A673 (cell line): ENCODE data around the gene MYL1. TPM values are rescaled to one million over a fixed set of nuclear protein-coding genes. Genes with fewer than 3 reads are reported as not detected.

Experiments used
- BruUV-seq: library from RNA; stranded (reverse); fragments of 400-500 nt; replicated peaks from 2 replicates; lab custom pipeline; 2021; lab: Mats Ljungman, UMichigan
- CTCF ChIA-PET: fragments of 300-600 bp; sonication (Branson Sonifier 250); formaldehyde crosslinking; loops from one replicate; lab custom pipeline; 2022; ENCODE audit warnings: antibody characterized with exemption; lab: Charles Lee
- POLR2A ChIA-PET: fragments of 300-600 bp; sonication (Branson Sonifier 250); formaldehyde crosslinking; loops from one replicate; lab custom pipeline; 2022; ENCODE audit warnings: antibody characterized with exemption; ENCODE audit not compliant: low non-redundant PET; lab: Charles Lee
- DNase-seq: peaks from one replicate; pipeline ENCODE4 v3.0.0-alpha.2; 2015; ENCODE audit warnings: low spot score
- H3K27ac ChIP-seq: fragments of 200-600 bp; sonication (generic); 2 replicates; pipeline ENCODE4 v1.5.1; 2016; ENCODE audit warnings: mixed run types, low read depth, mild to moderate bottlenecking, mixed read lengths, antibody characterized with exemption, low read length; ENCODE audit not compliant: poor library complexity, severe bottlenecking
- H3K27me3 ChIP-seq: fragments of 200-600 bp; sonication (generic); replicated peaks from 2 replicates; pipeline ENCODE4 v1.6.1; 2017; ENCODE audit warnings: mixed run types, low read depth, mild to moderate bottlenecking, mixed read lengths, antibody characterized with exemption, low read length; ENCODE audit not compliant: insufficient read depth, poor library complexity
- H3K36me3 ChIP-seq: fragments of 200-600 bp; sonication (generic); 2 replicates; pipeline ENCODE4 v1.6.1; 2016; ENCODE audit warnings: mixed run types, mild to moderate bottlenecking, mixed read lengths, antibody characterized with exemption, low read length; ENCODE audit not compliant: insufficient read depth, poor library complexity, severe bottlenecking
- H3K4me1 ChIP-seq: fragments of 200-600 bp; sonication (generic); 2 replicates; pipeline ENCODE4 v1.6.1; 2017; ENCODE audit warnings: mixed run types, mild to moderate bottlenecking, mixed read lengths, antibody characterized with exemption, low read length; ENCODE audit not compliant: insufficient read depth, poor library complexity, severe bottlenecking
- H3K4me3 ChIP-seq: fragments of 200-600 bp; sonication (generic); 2 replicates; pipeline ENCODE4 v1.5.1; 2016; ENCODE audit warnings: low read depth, mixed run types, mild to moderate bottlenecking, mixed read lengths, low read length; ENCODE audit not compliant: poor library complexity, severe bottlenecking
- H3K9me3 ChIP-seq: fragments of 200-600 bp; sonication (generic); 2 replicates; pipeline ENCODE4 v1.6.1; 2016; ENCODE audit warnings: mixed run types, low read depth, mild to moderate bottlenecking, mixed read lengths, antibody characterized with exemption, low read length; ENCODE audit not compliant: poor library complexity, severe bottlenecking
- CTCF ChIP-seq: fragments of 300-800, 200-600 bp; sonication (generic); conservative IDR thresholded peaks from 2 replicates; pipeline ENCODE4 v1.5.1; 2017; ENCODE audit warnings: low read depth, mild to moderate bottlenecking, antibody characterized with exemption, low read length, moderate library complexity, mixed read lengths
- EZH2 ChIP-seq: fragments of 200-600 bp; sonication (generic); IDR thresholded peaks from 2 replicates; pipeline ENCODE4 v1.6.1; 2017; ENCODE audit warnings: borderline replicate concordance, low read depth, mild to moderate bottlenecking, mixed read lengths, antibody characterized with exemption, low read length; ENCODE audit not compliant: poor library complexity, severe bottlenecking
- intact Hi-C: fragments of 100-400 bp; cut with micrococcal nuclease; formaldehyde crosslinking; loops from one replicate; pipeline ENCODE4 v1.10.0; 2022; ENCODE audit not compliant: unreplicated experiment
- total RNA-seq: library from RNA; stranded (reverse); gene quantifications from 2 replicates; pipeline ENCODE4 v1.2.3, GENCODE V29; 2021

Gene MYL1
- total RNA-seq, 1 experiment from 2014 or later: not detected

DNA sequence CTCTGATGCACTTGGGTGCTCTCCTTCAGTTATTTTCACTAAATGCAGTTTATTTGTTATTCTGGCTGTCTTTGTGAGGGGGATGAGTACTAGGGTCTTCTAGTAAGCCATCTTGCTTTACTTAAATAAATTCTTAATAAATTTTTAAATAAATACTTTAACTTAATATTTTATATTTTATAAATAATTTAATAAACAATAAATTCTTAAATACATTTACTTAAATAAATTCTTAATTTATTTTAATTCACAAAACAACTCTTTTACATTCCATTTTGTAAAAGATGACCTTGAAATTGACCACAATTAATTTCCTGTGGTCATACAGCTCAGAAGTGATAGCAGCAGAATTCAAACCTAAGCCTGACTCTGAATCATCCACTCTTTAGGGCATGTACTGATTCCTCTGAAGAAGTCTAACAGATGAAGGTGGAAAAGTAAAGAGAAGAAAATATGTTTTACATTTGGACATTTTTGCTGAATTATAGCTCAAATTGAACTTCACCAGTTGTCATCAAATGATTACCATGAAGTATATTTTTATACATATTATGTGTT is 28.8 kb downstream of the MYL1 start:
- TF ChIP-seq CTCF (no peak), EZH2 (no peak)
- CTCF ChIA-PET: no interaction called here

DNA sequence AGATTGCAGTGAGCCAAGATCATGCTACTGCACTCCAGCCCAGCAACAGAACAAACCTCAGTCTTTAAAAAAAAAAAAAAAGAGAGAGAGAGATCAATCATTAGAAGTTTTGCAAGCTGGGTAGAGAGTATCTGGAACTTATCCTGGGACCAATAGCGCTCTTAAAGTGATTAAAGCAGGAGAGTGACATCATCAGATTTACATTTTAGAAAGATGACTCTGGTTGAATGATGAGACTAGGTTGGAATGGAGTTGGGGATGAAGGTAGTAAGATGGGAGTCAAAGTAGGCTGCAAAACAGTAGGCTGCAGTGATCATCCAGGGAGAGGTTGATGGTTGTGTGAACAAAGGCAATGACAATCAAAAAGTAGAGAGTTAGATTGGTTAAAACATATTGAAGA is 37.8 kb downstream of the MYL1 start:
- no peaks in the 10 kb centered on the region for H3K4me1 ChIP-seq
- no peak for TF ChIP-seq CTCF
- TF ChIP-seq EZH2: no peak

More for the DNA sequence above, 28.8 kb downstream of the MYL1 start:
- intact Hi-C loops: no loop called here
- BruUV-seq: no TSS peak
- no peak overlapping the region for H3K27ac ChIP-seq
- DNase-seq: no peak
- H3K36me3 ChIP-seq: no peaks in the 10 kb centered on the region
- H3K4me3 ChIP-seq: no peak overlapping the region
- H3K27me3 ChIP-seq: no peaks in the 10 kb centered on the region
- H3K9me3 ChIP-seq: peaks cover 4% of the 10 kb centered on the region
- POLR2A ChIA-PET: no interaction called here
- H3K4me1 ChIP-seq: no peaks in the 10 kb centered on the region

DNA sequence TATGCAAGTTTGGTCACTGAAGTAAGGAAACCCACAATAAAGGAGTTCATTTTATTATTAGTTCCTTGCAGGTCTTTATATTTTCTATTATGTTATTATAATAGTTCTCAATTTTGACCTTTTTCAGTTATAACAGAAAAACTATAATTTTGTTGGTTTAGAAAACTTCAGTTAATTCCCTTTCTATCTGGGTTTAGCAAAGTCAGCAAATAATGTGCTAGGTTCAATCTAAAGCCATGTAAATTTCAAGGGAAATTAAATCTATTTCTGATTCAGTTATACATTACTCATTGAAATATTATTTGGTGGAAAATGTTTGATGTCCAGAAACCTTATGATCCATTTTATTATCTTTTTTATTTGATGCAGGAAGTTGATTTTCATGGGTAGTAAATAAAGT is 43.7 kb downstream of the MYL1 start:
- Histone ChIP-seq H3K4me1 (no peaks in the 10 kb centered on the region), H3K27ac (no peak overlapping the region), H3K4me3 (no peak overlapping the region), H3K9me3 (no peaks in the 10 kb centered on the region), H3K36me3 (no peaks in the 10 kb centered on the region), H3K27me3 (peaks cover 13% of the 10 kb centered on the region)
- CTCF ChIA-PET: no interaction called here
- no TSS peak for BruUV-seq
- POLR2A ChIA-PET: no interaction called here
- TF ChIP-seq CTCF: no peak
- TF ChIP-seq EZH2: no peak
- DNase-seq: no peak
- intact Hi-C loops: no loop called here

More for the DNA sequence above, 37.8 kb downstream of the MYL1 start:
- H3K27ac ChIP-seq: no peak overlapping the region
- H3K9me3 ChIP-seq: no peaks in the 10 kb centered on the region
- H3K4me3 ChIP-seq: no peak overlapping the region
- H3K36me3 ChIP-seq: no peaks in the 10 kb centered on the region
- intact Hi-C loops: no loop called here
- H3K27me3 ChIP-seq: no peaks in the 10 kb centered on the region
- DNase-seq: no peak
- CTCF ChIA-PET: no interaction called here
- no TSS peak for BruUV-seq
- POLR2A ChIA-PET: no interaction called here
